GM12873 (cell line): ENCODE results near the gene VAV1.
A peak's percentile ranks its signal among the peaks of the same experiment; 100 is the strongest.

Experiments
- CTCF ChIP-seq: IDR thresholded peaks from 2 replicates; pipeline ENCODE4 v1.5.1; 2012; ENCODE audit warnings: low read depth, mild to moderate bottlenecking, moderate library complexity, low read length, control low read depth; ENCODE audit not compliant: insufficient read depth; ENCODE audit errors: missing control alignments

Gene VAV1

GRCh38 chr19:6851359-6851758, 78.9 kb downstream of the VAV1 start:
- TF ChIP-seq CTCF, result no peak

- TF ChIP-seq CTCF, result no peak
These were observed 79.5 kb downstream of the VAV1 start for GRCh38 chr19:6852001-6852400.

DNA sequence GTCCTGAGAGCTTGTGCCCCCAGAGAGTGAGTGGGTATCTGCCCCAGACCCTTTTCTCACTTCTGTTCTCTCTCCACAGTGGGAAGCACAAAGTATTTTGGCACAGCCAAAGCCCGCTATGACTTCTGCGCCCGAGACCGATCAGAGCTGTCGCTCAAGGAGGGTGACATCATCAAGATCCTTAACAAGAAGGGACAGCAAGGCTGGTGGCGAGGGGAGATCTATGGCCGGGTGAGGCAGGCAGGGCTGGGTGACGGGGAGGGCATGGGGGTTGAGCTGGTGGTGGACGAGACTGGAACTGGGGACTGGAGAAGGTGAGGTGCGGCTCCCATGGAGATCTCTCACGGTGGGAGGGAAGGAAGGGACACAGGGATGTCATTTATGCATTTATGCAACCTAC, 81.4 kb downstream of the VAV1 start:
- no peak for TF ChIP-seq CTCF

DNA sequence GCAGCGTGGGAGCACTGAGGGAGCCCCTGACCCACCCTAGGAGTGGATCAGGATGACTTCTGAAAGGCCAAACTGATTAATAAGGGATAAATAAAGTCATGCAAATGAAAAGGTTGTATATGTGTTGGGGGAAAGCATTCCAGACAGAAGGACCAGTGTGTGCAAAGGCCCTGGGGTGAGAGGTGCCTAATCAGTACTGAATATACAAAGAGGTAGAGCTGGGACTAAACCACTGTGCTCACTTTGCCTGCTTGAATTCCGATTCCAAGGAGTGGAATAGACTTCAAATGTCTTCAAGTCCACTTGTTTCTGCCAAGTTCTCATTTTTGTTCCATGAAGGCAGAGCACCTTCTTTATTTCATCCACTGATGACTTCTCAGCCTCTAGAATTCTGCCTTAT, 82.2 kb downstream of the VAV1 start:
- TF ChIP-seq CTCF, result no peak

- no peak for TF ChIP-seq CTCF
These were observed 84.4 kb downstream of the VAV1 start for GRCh38 chr19:6856749-6857372.

DNA sequence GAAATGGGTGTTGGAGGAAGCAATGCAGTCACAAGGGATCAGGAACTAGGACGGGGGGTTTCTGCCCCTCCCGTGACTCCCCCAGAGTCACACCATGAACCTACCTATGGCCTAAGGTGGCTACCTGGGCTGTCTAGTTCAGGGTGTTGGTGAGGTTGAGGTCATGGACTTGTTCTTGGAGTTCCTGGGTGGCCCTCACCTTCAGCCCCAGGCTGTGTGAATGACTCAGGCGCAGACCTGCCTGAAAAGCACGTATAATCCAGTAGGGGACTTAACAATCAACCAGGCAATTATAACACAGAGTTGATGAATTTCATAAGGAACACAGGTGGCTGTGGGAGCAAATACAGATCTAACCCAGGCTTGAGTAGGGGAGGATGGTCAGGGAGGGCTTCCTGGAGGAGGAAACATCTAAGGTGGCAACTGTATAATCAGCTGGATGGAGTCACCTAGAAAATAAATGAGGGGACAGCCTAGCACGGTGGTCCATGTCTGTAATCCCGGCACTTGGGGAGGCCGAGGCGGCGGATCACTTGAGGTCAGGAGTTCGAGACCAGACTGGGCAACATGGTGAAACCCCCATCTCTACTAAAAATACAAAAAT, 89.3 kb downstream of the VAV1 start:
- no peak for TF ChIP-seq CTCF

DNA sequence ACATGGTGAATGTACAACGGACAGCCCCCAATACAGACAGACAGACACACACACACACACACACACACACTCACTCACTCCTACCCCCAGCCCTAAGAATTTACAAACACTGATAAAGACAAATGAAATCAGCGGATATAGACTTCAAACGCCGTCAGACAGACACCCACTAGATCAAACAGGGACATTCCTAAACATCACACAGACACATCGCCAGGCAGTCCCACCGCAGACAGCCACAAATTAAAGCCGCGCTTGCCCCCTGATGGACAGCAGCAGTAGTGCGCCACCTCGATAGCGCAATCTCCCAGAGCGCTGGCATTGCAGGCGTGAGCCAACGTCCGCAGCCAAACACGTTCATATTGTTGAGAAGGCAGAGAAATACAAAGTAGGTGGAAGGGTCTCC, 90.2 kb downstream of the VAV1 start:
- TF ChIP-seq CTCF, result peak; percentile 96
